ENCODE data around the gene MEIOC. TPM values are rescaled to one million over a fixed set of nuclear protein-coding genes. Genes with fewer than 3 reads are reported as not detected.

The MEIOC gene
- total RNA-seq, 1 experiment from 2014 or later: 3.0 TPM

GRCh38 chr17:44606658-44607057 lies 49.6 kb upstream of the MEIOC start:
- no peaks in the 10 kb centered on the region; a peak in 1 of 7 replicates for H3K36me3 Mint-ChIP-seq (ENCODE audit: insufficient read depth in 1 of 3, low read depth in 3 of 3)
- Histone ChIP-seq H3K18ac (ENCODE audit: insufficient read length, low read depth, low read length) (no peak overlapping the region), H2AK5ac (ENCODE audit: insufficient read length, low read length) (no peak overlapping the region), H4K8ac (replicated peaks; ENCODE audit: insufficient read length, low read depth, low read length) (no peak overlapping the region), H2BK5ac (ENCODE audit: insufficient read length, low read length) (no peak overlapping the region), H4K5ac (ENCODE audit: insufficient read length, low read depth, low read length) (no peak overlapping the region), H4K91ac (ENCODE audit: insufficient read length, low read depth, low read length) (no peak overlapping the region), H3K27ac (ENCODE audit: insufficient read length, low read depth, low read length) (no peak overlapping the region), H3K27me3 (ENCODE audit: insufficient read depth, low read length) (no peaks in the 10 kb centered on the region), H3K4me2 (ENCODE audit: insufficient read depth, insufficient read length, low read length) (no peak overlapping the region), H3K79me2 (ENCODE audit: insufficient read depth, low read length) (no peaks in the 10 kb centered on the region), H3K9me3 (ENCODE audit: control insufficient read depth, low read depth, low read length) (no peaks in the 10 kb centered on the region), H2AFZ (ENCODE audit: low read length) (no peak overlapping the region), H2BK120ac (ENCODE audit: low read depth, low read length, poor library complexity, severe bottlenecking) (no peak overlapping the region), H3K56ac (ENCODE audit: insufficient read length, low read depth, low read length) (no peak overlapping the region), H2BK20ac (ENCODE audit: low read depth, low read length, poor library complexity, severe bottlenecking) (no peak overlapping the region), H3K14ac (ENCODE audit: insufficient read depth, low read length) (no peak overlapping the region), H3K79me1 (ENCODE audit: insufficient read depth, low read depth, low read length, poor library complexity, severe bottlenecking) (no peaks in the 10 kb centered on the region), H3K23ac (ENCODE audit: insufficient read length, low read depth, low read length) (no peak overlapping the region), H4K20me1 (ENCODE audit: control insufficient read depth, insufficient read depth, insufficient read length) (no peaks in the 10 kb centered on the region), H3K4me1 (ENCODE audit: insufficient read depth, low read length) (peaks cover 8% of the 10 kb centered on the region; the same call in 1 of the 2 replicates), H3K23me2 (ENCODE audit: insufficient read length, low read depth, low read length, poor library complexity, severe bottlenecking) (no peaks in the 10 kb centered on the region), H3K9ac (ENCODE audit: extremely low read depth, insufficient read length, low read length) (no peak overlapping the region), H3K4ac (ENCODE audit: low read depth, low read length) (no peak overlapping the region), H3T11ph (ENCODE audit: low read length) (no peak overlapping the region), H2BK12ac (ENCODE audit: insufficient read length, low read depth, low read length) (no peak overlapping the region), H2BK15ac (ENCODE audit: low read depth, low read length) (no peak overlapping the region)
- no CpG with 5 or more reads among the region's 11 CpGs for WGBS (ENCODE audit: extremely low coverage, insufficient read length, low lambda C conversion rate)
- H3K9me3 Mint-ChIP-seq: no peaks in the 10 kb centered on the region
- TF ChIP-seq, protein P1, sequence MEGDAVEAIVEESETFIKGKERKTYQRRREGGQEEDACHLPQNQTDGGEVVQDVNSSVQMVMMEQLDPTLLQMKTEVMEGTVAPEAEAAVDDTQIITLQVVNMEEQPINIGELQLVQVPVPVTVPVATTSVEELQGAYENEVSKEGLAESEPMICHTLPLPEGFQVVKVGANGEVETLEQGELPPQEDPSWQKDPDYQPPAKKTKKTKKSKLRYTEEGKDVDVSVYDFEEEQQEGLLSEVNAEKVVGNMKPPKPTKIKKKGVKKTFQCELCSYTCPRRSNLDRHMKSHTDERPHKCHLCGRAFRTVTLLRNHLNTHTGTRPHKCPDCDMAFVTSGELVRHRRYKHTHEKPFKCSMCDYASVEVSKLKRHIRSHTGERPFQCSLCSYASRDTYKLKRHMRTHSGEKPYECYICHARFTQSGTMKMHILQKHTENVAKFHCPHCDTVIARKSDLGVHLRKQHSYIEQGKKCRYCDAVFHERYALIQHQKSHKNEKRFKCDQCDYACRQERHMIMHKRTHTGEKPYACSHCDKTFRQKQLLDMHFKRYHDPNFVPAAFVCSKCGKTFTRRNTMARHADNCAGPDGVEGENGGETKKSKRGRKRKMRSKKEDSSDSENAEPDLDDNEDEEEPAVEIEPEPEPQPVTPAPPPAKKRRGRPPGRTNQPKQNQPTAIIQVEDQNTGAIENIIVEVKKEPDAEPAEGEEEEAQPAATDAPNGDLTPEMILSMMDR (conservative IDR thresholded peaks at IDR 0.05): no peak
- H3K27ac Mint-ChIP-seq: no peak overlapping the region; a peak in 1 of 7 replicates
- H3K4me3 Mint-ChIP-seq: no peak overlapping the region
- peaks cover 4% of the 10 kb centered on the region for H3K27me3 Mint-ChIP-seq (ENCODE audit: low read depth)
- H3K4me1 Mint-ChIP-seq: peaks cover 19 to 40% of the 10 kb centered on the region in 2 experiments
- no peak for DNase-seq

All from H9 (cell line).